SK-N-SH (cell line): Measurements from ENCODE around the gene ARAP1.

Experiments
- EZH2phosphoT487 ChIP-seq: fragments of 200-600 bp; sonication (generic); IDR thresholded peaks from 2 replicates; pipeline ENCODE4 v1.6.1; 2017; ENCODE audit warnings: low read depth, mixed run types, mild to moderate bottlenecking, antibody characterized with exemption, moderate library complexity, borderline replicate concordance
- TF ChIP-seq, protein P1 (sequence below): fragments of 200-600 bp; sonication (generic); IDR thresholded peaks from 2 replicates; pipeline ENCODE4 v1.6.1; 2017; ENCODE audit warnings: antibody characterized with exemption, mild to moderate bottlenecking, moderate library complexity

DNA sequence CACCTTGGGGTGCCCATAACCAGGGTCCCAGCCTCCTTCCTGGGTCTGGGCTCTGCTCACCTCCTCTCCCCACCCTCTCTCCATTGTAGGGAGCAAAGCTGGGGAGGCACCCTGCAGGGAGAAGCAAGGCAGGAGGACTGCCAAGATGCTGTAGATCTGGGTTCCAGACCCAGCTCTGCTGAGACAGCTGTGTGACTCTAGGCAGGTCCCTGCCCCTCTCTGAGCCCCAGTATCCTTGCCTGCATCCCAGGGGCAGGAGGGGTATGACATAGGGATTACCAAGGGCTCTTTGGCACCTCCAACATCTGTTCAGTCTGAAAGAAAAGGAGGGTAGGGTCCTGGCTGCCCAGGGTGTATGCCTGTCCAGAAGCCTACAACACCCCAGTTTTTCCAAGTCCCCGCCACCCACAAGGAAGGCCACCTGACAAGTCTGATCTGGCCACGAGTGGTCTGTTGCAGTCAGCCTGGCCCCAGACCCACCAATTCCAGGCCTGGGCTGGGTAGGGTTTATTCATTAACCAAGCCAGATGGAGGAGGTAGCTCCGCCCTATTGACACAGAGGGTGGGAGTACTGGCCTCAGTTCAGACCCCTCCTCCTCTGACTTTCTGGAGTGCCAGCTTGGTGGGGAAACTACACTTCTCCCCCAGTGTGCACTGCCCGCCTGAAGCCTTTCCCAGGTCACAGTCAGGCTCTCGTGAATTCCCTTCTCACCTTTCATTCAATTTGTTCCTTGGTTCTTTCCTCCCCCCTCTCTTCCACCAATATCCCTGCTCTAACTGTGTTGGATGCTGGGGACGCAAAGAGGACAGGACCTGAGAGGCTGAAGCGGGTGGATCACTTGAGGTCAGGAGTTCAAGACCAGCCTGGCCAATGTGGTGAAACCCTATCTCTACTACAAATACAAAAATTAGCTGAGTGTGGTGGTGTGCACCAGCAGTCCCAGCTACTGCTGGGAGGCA, 26.6 kb upstream of the ARAP1 start:
- TF ChIP-seq, protein P1, sequence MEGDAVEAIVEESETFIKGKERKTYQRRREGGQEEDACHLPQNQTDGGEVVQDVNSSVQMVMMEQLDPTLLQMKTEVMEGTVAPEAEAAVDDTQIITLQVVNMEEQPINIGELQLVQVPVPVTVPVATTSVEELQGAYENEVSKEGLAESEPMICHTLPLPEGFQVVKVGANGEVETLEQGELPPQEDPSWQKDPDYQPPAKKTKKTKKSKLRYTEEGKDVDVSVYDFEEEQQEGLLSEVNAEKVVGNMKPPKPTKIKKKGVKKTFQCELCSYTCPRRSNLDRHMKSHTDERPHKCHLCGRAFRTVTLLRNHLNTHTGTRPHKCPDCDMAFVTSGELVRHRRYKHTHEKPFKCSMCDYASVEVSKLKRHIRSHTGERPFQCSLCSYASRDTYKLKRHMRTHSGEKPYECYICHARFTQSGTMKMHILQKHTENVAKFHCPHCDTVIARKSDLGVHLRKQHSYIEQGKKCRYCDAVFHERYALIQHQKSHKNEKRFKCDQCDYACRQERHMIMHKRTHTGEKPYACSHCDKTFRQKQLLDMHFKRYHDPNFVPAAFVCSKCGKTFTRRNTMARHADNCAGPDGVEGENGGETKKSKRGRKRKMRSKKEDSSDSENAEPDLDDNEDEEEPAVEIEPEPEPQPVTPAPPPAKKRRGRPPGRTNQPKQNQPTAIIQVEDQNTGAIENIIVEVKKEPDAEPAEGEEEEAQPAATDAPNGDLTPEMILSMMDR: no peak
- TF ChIP-seq EZH2phosphoT487: no peak
